K562 (cell line): Measurements from ENCODE around the gene FBXO36. TPM values are rescaled to one million over a fixed set of nuclear protein-coding genes. Genes with fewer than 3 reads are reported as not detected.

Source experiments
- CBX2 ChIP-seq: fragments of 200-600 bp; sonication (generic); IDR thresholded peaks from one replicate; pipeline ENCODE4 v1.6.1; 2012; ENCODE audit warnings: mild to moderate bottlenecking, low read length, inconsistent platforms; ENCODE audit not compliant: insufficient read depth, poor library complexity, severe bottlenecking
- DEAF1 ChIP-seq: fragments of 450-650 bp; formaldehyde crosslinking; IDR thresholded peaks from 2 replicates; pipeline ENCODE4 v1.4.0; 2020; ENCODE audit warnings: mild to moderate bottlenecking, moderate library complexity
- GTF2F1 ChIP-seq: IDR thresholded peaks from 2 replicates; pipeline ENCODE4 v1.6.1; 2011; ENCODE audit warnings: low read depth, low read length, improper control_type of control experiment
- HBP1 ChIP-seq: fragments of 450-650 bp; formaldehyde crosslinking; IDR thresholded peaks from 2 replicates; pipeline ENCODE4 v1.4.0; 2022; ENCODE audit warnings: missing genetic modification characterization
- ILF3 ChIP-seq: fragments of 450-650 bp; IDR thresholded peaks from 2 replicates; pipeline ENCODE4 v1.6.1; 2018; ENCODE audit warnings: antibody characterized with exemption, mild to moderate bottlenecking, moderate library complexity, borderline replicate concordance
- MYC ChIP-seq, 2 experiments: fragments of 250-450 bp in 1 of 2; sonication (Bioruptor Pico) in 1 of 2; IDR thresholded peaks; 2 replicates each; pipeline versions ENCODE4 v1.5.1 to v1.6.1; 2012 to 2021; ENCODE audit warnings: low read depth in 2 of 2, borderline replicate concordance in 1 of 2, improper control_type of control experiment in 1 of 2, low read length in 1 of 2, mild to moderate bottlenecking in 1 of 2, moderate library complexity in 1 of 2
- SAFB2 ChIP-seq: fragments of 200-400 bp; formaldehyde crosslinking; IDR thresholded peaks from 2 replicates; pipeline ENCODE4 v1.6.1; 2018; ENCODE audit warnings: borderline replicate concordance, low read length, low read depth, moderate library complexity; ENCODE audit not compliant: severe bottlenecking
- SIRT6 ChIP-seq: IDR thresholded peaks from one replicate; pipeline ENCODE4 v1.6.1; 2012; ENCODE audit warnings: low read depth, mild to moderate bottlenecking, control low read depth, inconsistent platforms, low read length, moderate library complexity
- ZBTB2 ChIP-seq: fragments of 450-650 bp; IDR thresholded peaks from 2 replicates; pipeline ENCODE4 v1.6.1; 2016; ENCODE audit warnings: antibody characterized with exemption
- ZFP36 ChIP-seq: fragments of 150-350 bp; IDR thresholded peaks from 2 replicates; pipeline ENCODE4 v1.6.1; 2018; ENCODE audit warnings: low read length, low read depth; ENCODE audit not compliant: partially characterized antibody
- ZNF146 ChIP-seq: IDR thresholded peaks from one replicate; pipeline ENCODE4 v1.6.1; 2018; ENCODE audit warnings: missing compliant biosample characterization; ENCODE audit not compliant: unreplicated experiment
- ZNF224 ChIP-seq: sonication (generic); formaldehyde crosslinking; IDR thresholded peaks from 2 replicates; pipeline ENCODE4 v1.8.0; 2022; ENCODE audit warnings: mild to moderate bottlenecking, missing genetic modification reagents
- polyA plus RNA-seq, 8 experiments: library from polyadenylated mRNA; depleted of rRNA in 4 of 8; stranded (reverse) in 5 of 8; unstranded in 3 of 8; fragments of >200 nt; fragmentation: Nextera tagmentation in 2 of 8; fragmentation: Illumina TruSeq in 1 of 8; extraction: Ambion mirVana in 2 of 8; extraction: Trizol in 1 of 8; gene quantifications; 2 replicates each; pipeline versions ENCODE4 v1.2.1 to v1.2.3, GENCODE V29; 2011 to 2014; ENCODE audit warnings: inconsistent platforms in 1 of 8, missing spikeins in 1 of 8
- total RNA-seq, 7 experiments: library from RNA; depleted of rRNA in 6 of 7; stranded (reverse); fragments of >200 nt in 6 of 7; fragmentation: Illumina TruSeq in 2 of 7; extraction: Trizol in 2 of 7; gene quantifications; 2 replicates each; pipeline versions ENCODE4 v1.2.1 to v1.2.3, GENCODE V29; 2011 to 2021; ENCODE audit warnings: low replicate concordance in 1 of 7

FBXO36 gene
- total and polyA plus RNA-seq, 9 of the 15 experiments (the other 6 are each of a cell fraction or from before 2014, with no cell fraction given), result 0.40 to 0.91 (median 0.58) TPM

- no peak for TF ChIP-seq GTF2F1
- no peak for TF ChIP-seq ZFP36
- no peak for TF ChIP-seq HBP1 (CRISPR knock-in tag)
- TF ChIP-seq ZBTB2, result no peak
- TF ChIP-seq SIRT6, result no peak
- no peak for TF ChIP-seq DEAF1
- TF ChIP-seq ZNF146 (CRISPR knock-in tag), result no peak
- TF ChIP-seq SAFB2, result no peak
- no peak for TF ChIP-seq CBX2
- TF ChIP-seq ZNF224 (CRISPR knock-in tag), result no peak
- TF ChIP-seq MYC (IDR thresholded peaks at IDR 0.05; ENCODE audit: low read depth, low read length), result no peak
- TF ChIP-seq MYC (CRISPR knock-in tag; IDR thresholded peaks at IDR 0.05; ENCODE audit: borderline replicate concordance, low read depth), result no peak
- no peak for TF ChIP-seq ILF3
Measured at GRCh38 chr2:230016844-230017243, 94.5 kb downstream of the FBXO36 start (continued).
